ENCODE measurements around the gene GHR.
A peak's percentile ranks its signal among the peaks of the same experiment; 100 is the strongest.

GHR gene

GRCh38 chr5:42462083-42462482 lies 38.8 kb downstream of the GHR start:
- no peak overlapping the region for H3K27ac ChIP-seq (ENCODE audit: low read depth, low read length)
- no peaks in the 10 kb centered on the region for H3K9me3 ChIP-seq (ENCODE audit: control insufficient read depth, insufficient read depth, low read depth, low read length)
- no peaks in the 10 kb centered on the region for H3K27me3 ChIP-seq (ENCODE audit: control insufficient read depth, insufficient read depth, low read length)
- H3K36me3 ChIP-seq (ENCODE audit: control insufficient read depth, insufficient read depth, low read length), result no peaks in the 10 kb centered on the region
- no peaks in the 10 kb centered on the region for H3K4me1 ChIP-seq (ENCODE audit: control insufficient read depth, insufficient read depth, low read length)
- H3K4me3 ChIP-seq (ENCODE audit: low read depth, low read length), result no peak overlapping the region
- no peak overlapping the region for H3K9ac ChIP-seq (ENCODE audit: low read length)

DNA sequence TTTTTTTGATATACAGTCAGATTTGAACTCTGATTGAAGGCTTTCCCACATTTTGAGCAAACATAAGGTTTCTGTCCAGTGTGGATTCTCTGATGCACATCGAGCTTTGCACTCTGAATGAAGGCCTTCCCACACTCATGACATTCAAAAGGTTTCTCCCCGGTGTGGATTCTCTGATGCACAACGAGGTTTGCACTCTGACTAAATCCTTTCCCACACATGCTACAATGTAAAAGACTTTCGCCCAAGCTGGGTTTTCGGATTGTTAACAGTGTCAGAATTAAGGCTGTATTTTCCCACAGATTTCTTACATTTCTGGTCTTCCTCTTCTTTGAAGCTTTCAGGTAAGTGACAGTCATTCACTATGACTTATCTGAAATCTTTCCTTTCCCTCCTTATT lies 44.3 kb downstream of the GHR start:
- H3K9me3 ChIP-seq (ENCODE audit: control insufficient read depth, insufficient read depth, low read depth, low read length), result no peaks in the 10 kb centered on the region
- no peak overlapping the region for H3K27ac ChIP-seq (ENCODE audit: low read depth, low read length)
- no peaks in the 10 kb centered on the region for H3K4me1 ChIP-seq (ENCODE audit: control insufficient read depth, insufficient read depth, low read length)
- H3K4me3 ChIP-seq (ENCODE audit: low read depth, low read length), result no peak overlapping the region
- H3K36me3 ChIP-seq (ENCODE audit: control insufficient read depth, insufficient read depth, low read length), result no peaks in the 10 kb centered on the region
- no peak overlapping the region for H3K9ac ChIP-seq (ENCODE audit: low read length)
- H3K27me3 ChIP-seq (ENCODE audit: control insufficient read depth, insufficient read depth, low read length), result no peaks in the 10 kb centered on the region

GRCh38 chr5:42467981-42468524 lies 44.8 kb downstream of the GHR start:
- no peaks in the 10 kb centered on the region for H3K4me1 ChIP-seq (ENCODE audit: control insufficient read depth, insufficient read depth, low read length)
- no peaks in the 10 kb centered on the region for H3K9me3 ChIP-seq (ENCODE audit: control insufficient read depth, insufficient read depth, low read depth, low read length)
- H3K9ac ChIP-seq (ENCODE audit: low read length), result no peak overlapping the region
- H3K27me3 ChIP-seq (ENCODE audit: control insufficient read depth, insufficient read depth, low read length), result no peaks in the 10 kb centered on the region
- no peaks in the 10 kb centered on the region for H3K36me3 ChIP-seq (ENCODE audit: control insufficient read depth, insufficient read depth, low read length)
- H3K4me3 ChIP-seq (ENCODE audit: low read depth, low read length), result no peak overlapping the region
- no peak overlapping the region for H3K27ac ChIP-seq (ENCODE audit: low read depth, low read length)

DNA sequence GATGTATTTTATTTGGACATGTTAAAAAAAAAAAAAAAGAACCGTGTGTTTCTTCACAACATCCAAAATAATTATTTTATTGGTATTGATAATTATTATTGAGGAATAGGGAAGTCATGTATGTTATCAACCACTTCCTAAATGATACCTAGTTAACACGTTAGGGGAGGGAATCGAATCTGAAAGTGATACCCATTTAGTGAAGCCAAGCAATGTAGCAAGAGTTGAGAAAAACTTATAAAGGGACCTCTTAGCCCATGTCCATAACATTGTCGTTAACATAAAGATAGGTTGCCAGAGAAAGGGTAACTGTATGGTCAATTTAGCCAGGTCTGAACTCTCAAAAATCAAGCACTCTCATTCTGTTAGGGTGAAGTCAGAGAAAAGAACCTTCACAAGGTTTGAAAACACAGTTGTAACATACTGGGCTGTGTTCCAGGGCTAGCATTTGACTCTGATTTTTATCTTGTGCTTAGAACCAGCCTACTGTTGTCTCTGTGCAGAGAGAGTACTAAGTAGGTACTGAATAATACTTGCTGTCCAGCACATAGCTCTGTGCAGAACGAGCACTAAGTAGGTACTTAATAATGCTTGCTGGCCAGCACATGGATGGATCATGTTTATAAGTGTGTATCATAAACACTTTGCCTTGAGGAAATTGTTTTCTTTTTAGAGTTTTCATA lies 60.4 kb downstream of the GHR start:
- Histone ChIP-seq H3K27me3 (ENCODE audit: control insufficient read depth, insufficient read depth, low read length) (no peaks in the 10 kb centered on the region), H3K27ac (ENCODE audit: low read depth, low read length) (no peak overlapping the region), H3K36me3 (ENCODE audit: control insufficient read depth, insufficient read depth, low read length) (no peaks in the 10 kb centered on the region), H3K9ac (ENCODE audit: low read length) (no peak overlapping the region), H3K4me1 (ENCODE audit: control insufficient read depth, insufficient read depth, low read length) (no peaks in the 10 kb centered on the region), H3K4me3 (ENCODE audit: low read depth, low read length) (no peak overlapping the region), H3K9me3 (ENCODE audit: control insufficient read depth, insufficient read depth, low read depth, low read length) (peaks cover 15% of the 10 kb centered on the region)

DNA sequence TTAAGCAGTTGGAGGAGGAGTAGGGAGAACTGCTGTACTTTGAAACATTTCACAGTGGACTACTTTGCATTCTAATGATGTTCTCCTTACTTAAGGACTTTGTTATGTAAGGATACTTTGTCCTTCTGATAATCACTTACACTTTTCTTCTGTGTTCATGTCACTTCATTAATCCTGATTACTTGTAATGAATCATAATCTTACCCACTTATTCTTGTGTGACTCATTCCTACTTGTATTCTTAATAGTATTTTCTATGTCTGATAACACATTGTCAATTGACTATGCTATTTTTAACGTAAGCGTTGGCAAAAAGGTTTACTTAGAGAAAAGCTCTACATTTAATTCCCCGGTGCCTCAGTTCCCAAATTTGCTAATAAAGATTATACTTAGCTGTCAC lies 63.8 kb downstream of the GHR start:
- Histone ChIP-seq H3K4me3 (ENCODE audit: low read depth, low read length) (no peak overlapping the region), H3K27ac (ENCODE audit: low read depth, low read length) (no peak overlapping the region), H3K27me3 (ENCODE audit: control insufficient read depth, insufficient read depth, low read length) (no peaks in the 10 kb centered on the region), H3K36me3 (ENCODE audit: control insufficient read depth, insufficient read depth, low read length) (no peaks in the 10 kb centered on the region), H3K4me1 (ENCODE audit: control insufficient read depth, insufficient read depth, low read length) (peaks cover 4% of the 10 kb centered on the region; the same call in 1 of the 2 replicates), H3K9ac (ENCODE audit: low read length) (no peak overlapping the region), H3K9me3 (ENCODE audit: control insufficient read depth, insufficient read depth, low read depth, low read length) (peaks cover 15% of the 10 kb centered on the region)

GRCh38 chr5:42487821-42488220 lies 64.6 kb downstream of the GHR start:
- Histone ChIP-seq H3K27me3 (ENCODE audit: control insufficient read depth, insufficient read depth, low read length) (no peaks in the 10 kb centered on the region), H3K9ac (ENCODE audit: low read length) (no peak overlapping the region), H3K36me3 (ENCODE audit: control insufficient read depth, insufficient read depth, low read length) (no peaks in the 10 kb centered on the region), H3K27ac (ENCODE audit: low read depth, low read length) (no peak overlapping the region), H3K4me3 (ENCODE audit: low read depth, low read length) (no peak overlapping the region), H3K4me1 (ENCODE audit: control insufficient read depth, insufficient read depth, low read length) (peaks cover 4% of the 10 kb centered on the region; the same call in 1 of the 2 replicates), H3K9me3 (ENCODE audit: control insufficient read depth, insufficient read depth, low read depth, low read length) (peaks cover 10% of the 10 kb centered on the region)

DNA sequence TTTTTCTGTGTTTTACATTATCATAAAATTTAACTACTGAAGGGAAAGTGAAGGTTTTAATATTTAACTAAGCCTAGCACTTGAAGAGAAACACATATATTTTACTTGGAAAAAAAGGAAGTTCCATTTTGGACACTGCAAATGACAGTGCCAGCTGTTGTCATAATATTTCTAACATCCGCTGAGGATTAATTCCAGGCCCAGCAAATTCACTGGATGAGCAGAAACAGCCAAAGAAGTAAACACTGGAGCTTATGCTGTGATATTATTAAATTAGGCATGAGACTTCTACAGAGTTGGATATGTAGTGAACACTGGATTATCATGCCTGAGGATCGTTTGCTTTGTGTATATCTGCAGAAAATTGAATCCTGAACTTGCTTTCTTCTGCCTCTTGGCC lies 67.6 kb downstream of the GHR start:
- Histone ChIP-seq H3K27me3 (ENCODE audit: control insufficient read depth, insufficient read depth, low read length) (no peaks in the 10 kb centered on the region), H3K4me1 (ENCODE audit: control insufficient read depth, insufficient read depth, low read length) (peaks cover 4% of the 10 kb centered on the region; the same call in 1 of the 2 replicates), H3K9ac (ENCODE audit: low read length) (no peak overlapping the region), H3K9me3 (ENCODE audit: control insufficient read depth, insufficient read depth, low read depth, low read length) (no peaks in the 10 kb centered on the region), H3K4me3 (ENCODE audit: low read depth, low read length) (no peak overlapping the region), H3K36me3 (ENCODE audit: control insufficient read depth, insufficient read depth, low read length) (no peaks in the 10 kb centered on the region), H3K27ac (ENCODE audit: low read depth, low read length) (no peak overlapping the region)

DNA sequence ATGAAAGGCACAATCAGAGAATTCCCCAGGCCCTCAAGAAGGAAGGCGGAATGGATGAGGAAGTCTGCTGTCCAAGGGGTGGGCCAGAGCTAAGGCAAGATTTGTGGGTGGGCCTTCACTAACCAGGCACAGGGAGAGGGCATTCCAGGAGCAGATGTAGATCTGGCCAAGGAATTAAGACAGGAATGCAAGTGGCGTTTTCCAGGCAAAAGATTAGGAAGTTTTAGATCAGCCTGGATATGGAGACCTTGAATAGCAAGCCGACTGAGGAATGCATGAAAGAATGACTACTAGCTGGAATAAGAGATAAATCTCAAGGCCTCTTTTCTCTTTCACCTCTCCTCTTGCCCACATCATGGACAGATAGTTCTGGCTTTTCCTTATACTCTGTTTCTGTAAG lies 68.5 kb downstream of the GHR start:
- Histone ChIP-seq H3K27me3 (ENCODE audit: control insufficient read depth, insufficient read depth, low read length) (no peaks in the 10 kb centered on the region), H3K9ac (ENCODE audit: low read length) (peak overlapping the region; percentile 12), H3K4me1 (ENCODE audit: control insufficient read depth, insufficient read depth, low read length) (peaks cover 8% of the 10 kb centered on the region), H3K36me3 (ENCODE audit: control insufficient read depth, insufficient read depth, low read length) (no peaks in the 10 kb centered on the region), H3K9me3 (ENCODE audit: control insufficient read depth, insufficient read depth, low read depth, low read length) (no peaks in the 10 kb centered on the region), H3K4me3 (ENCODE audit: low read depth, low read length) (no peak overlapping the region), H3K27ac (ENCODE audit: low read depth, low read length) (no peak overlapping the region)

- H3K4me3 ChIP-seq (ENCODE audit: low read depth, low read length), result no peak overlapping the region
- H3K9ac ChIP-seq (ENCODE audit: low read length), result no peak overlapping the region
- no peaks in the 10 kb centered on the region for H3K36me3 ChIP-seq (ENCODE audit: control insufficient read depth, insufficient read depth, low read length)
- no peaks in the 10 kb centered on the region for H3K27me3 ChIP-seq (ENCODE audit: control insufficient read depth, insufficient read depth, low read length)
- no peak overlapping the region for H3K27ac ChIP-seq (ENCODE audit: low read depth, low read length)
- peaks cover 21% of the 10 kb centered on the region for H3K4me1 ChIP-seq (ENCODE audit: control insufficient read depth, insufficient read depth, low read length)
- no peaks in the 10 kb centered on the region for H3K9me3 ChIP-seq (ENCODE audit: control insufficient read depth, insufficient read depth, low read depth, low read length)
Observed at GRCh38 chr5:42492974-42493373, 69.7 kb downstream of the GHR start.

DNA sequence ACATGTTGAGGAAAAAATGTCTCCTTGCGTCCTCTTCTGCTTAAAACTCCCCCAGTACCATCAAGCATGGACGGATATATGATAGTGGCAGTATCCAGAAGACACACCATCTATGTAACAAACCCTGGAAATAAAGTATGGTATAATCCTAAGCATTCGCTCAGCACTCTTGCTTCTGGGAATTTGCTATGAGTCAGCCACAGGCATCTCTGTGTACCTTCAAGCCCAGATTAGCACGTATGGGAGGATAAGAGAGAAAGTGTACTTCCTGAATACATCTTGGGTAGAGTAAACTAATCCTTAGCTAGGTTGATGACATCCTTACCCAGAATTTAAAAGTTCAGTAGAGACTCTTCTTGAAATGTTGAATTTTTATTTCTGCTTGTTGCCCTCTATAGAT lies 71.2 kb downstream of the GHR start:
- no peaks in the 10 kb centered on the region for H3K36me3 ChIP-seq (ENCODE audit: control insufficient read depth, insufficient read depth, low read length)
- H3K27ac ChIP-seq (ENCODE audit: low read depth, low read length), result no peak overlapping the region
- no peak overlapping the region for H3K9ac ChIP-seq (ENCODE audit: low read length)
- no peak overlapping the region for H3K4me3 ChIP-seq (ENCODE audit: low read depth, low read length)
- peaks cover 27% of the 10 kb centered on the region for H3K4me1 ChIP-seq (ENCODE audit: control insufficient read depth, insufficient read depth, low read length)
- H3K9me3 ChIP-seq (ENCODE audit: control insufficient read depth, insufficient read depth, low read depth, low read length), result no peaks in the 10 kb centered on the region
- H3K27me3 ChIP-seq (ENCODE audit: control insufficient read depth, insufficient read depth, low read length), result no peaks in the 10 kb centered on the region

DNA sequence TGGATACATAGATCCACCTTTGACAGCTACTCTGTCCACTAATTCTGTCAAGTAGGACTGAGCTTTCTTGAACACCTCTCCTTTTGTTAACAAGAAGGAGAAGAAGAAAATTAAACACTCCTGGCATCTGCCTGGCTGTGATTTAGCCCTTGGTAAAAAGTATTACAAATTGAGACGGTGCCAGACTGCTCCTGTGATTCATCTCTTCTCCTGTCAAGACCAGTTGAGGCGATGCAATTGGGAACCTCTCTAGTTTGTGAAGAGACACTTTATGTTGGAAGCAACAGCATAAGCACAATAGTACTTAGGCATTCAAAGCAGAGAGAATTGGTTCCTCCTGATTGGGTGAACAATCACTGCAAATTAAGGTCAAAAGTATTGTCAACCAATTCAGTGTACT lies 72.7 kb downstream of the GHR start:
- no peaks in the 10 kb centered on the region for H3K36me3 ChIP-seq (ENCODE audit: control insufficient read depth, insufficient read depth, low read length)
- H3K4me1 ChIP-seq (ENCODE audit: control insufficient read depth, insufficient read depth, low read length), result peaks cover 27% of the 10 kb centered on the region

More for the DNA sequence above, 72.7 kb downstream of the GHR start:
- H3K27me3 ChIP-seq (ENCODE audit: control insufficient read depth, insufficient read depth, low read length), result no peaks in the 10 kb centered on the region
- H3K27ac ChIP-seq (ENCODE audit: low read depth, low read length), result no peak overlapping the region
- H3K9ac ChIP-seq (ENCODE audit: low read length), result no peak overlapping the region
- no peak overlapping the region for H3K4me3 ChIP-seq (ENCODE audit: low read depth, low read length)
- no peaks in the 10 kb centered on the region for H3K9me3 ChIP-seq (ENCODE audit: control insufficient read depth, insufficient read depth, low read depth, low read length)

Data from HUES6 (cell line).